ENCODE data around the gene NRIP2. TPM values are rescaled to one million over a fixed set of nuclear protein-coding genes. Genes with fewer than 3 reads are reported as not detected.

NRIP2 gene
- total RNA-seq, 1 donor from 2014 or later = 2.0 TPM

GRCh38 chr12:2793561-2793960 lies 41.3 kb downstream of the NRIP2 start:
- ATAC-seq (ENCODE audit: poor library complexity) (no peak), DNase-seq (no peak)
- intact Hi-C loops (cut with DNase I) = no loop called here

GRCh38 chr12:2792671-2793500 lies 41.9 kb downstream of the NRIP2 start:
- intact Hi-C loops (cut with DNase I) = no loop called here
- no peak for ATAC-seq (ENCODE audit: poor library complexity)
- DNase-seq = no peak

GRCh38 chr12:2791089-2791488 lies 43.7 kb downstream of the NRIP2 start:
- intact Hi-C loops (cut with DNase I) = no loop called here
- ATAC-seq (ENCODE audit: poor library complexity) (no peak), DNase-seq (no peak)

- ATAC-seq (ENCODE audit: poor library complexity) (no peak), DNase-seq (no peak)
- intact Hi-C loops (cut with DNase I) = no loop called here
These were observed 49.8 kb downstream of the NRIP2 start for GRCh38 chr12:2785017-2785416.

GRCh38 chr12:2783936-2784600 lies 50.8 kb downstream of the NRIP2 start:
- DNase-seq = peak; percentile 83
- intact Hi-C loops (cut with DNase I) = no loop called here
- ATAC-seq (ENCODE audit: poor library complexity) = peak; percentile 96

GRCh38 chr12:2779281-2779680 lies 55.6 kb downstream of the NRIP2 start:
- intact Hi-C loops (cut with DNase I) = no loop called here
- ATAC-seq (ENCODE audit: poor library complexity) (no peak), DNase-seq (no peak)

- intact Hi-C loops (cut with DNase I) = no loop called here
- no peak for ATAC-seq (ENCODE audit: poor library complexity)
- DNase-seq = no peak
These were observed 58.6 kb downstream of the NRIP2 start for GRCh38 chr12:2776129-2776806.

- peak; percentile 91 for ATAC-seq (ENCODE audit: poor library complexity)
- intact Hi-C loops (cut with DNase I) = no loop called here
- peak; percentile 65 for DNase-seq
These were observed 59.4 kb downstream of the NRIP2 start for GRCh38 chr12:2775431-2775830.

Other genes with a start within 250 kb of the NRIP2 start
- gene FKBP4, start 40.1 kb downstream of the NRIP2 start, total RNA-seq = 63.3 TPM
- gene ITFG2, start 22.4 kb downstream of the NRIP2 start, total RNA-seq = 12.2 TPM
- gene TEX52, start 22.0 kb upstream of the NRIP2 start, total RNA-seq = not detected
- 1.5 TPM for gene FOXM1, start 42.1 kb upstream of the NRIP2 start, total RNA-seq
- gene RHNO1, start 42.2 kb upstream of the NRIP2 start, total RNA-seq = 3.3 TPM
- 4.6 TPM for gene TULP3, start 55.9 kb upstream of the NRIP2 start, total RNA-seq
- gene TEAD4, start 124.4 kb upstream of the NRIP2 start, total RNA-seq = 7.6 TPM
- 156 TPM for gene TSPAN9, start 242.3 kb upstream of the NRIP2 start, total RNA-seq

All from Right ventricle myocardium superior (tissue), 1 donor.